GM18507 (cell line): Measurements from ENCODE around the gene RGL1.

ENCODE experiments used
- DNase-seq: peaks from one replicate; pipeline ENCODE4 v3.0.0; 2011; ENCODE audit warnings: low read depth; ENCODE audit not compliant: insufficient read length; ENCODE audit errors: extremely low spot score
- FAIRE-seq: peaks from 2 replicates; lab custom pipeline; 2011; peaks lifted over from hg19 to GRCh38; lab: Jason Lieb, UNC

The RGL1 gene

DNA sequence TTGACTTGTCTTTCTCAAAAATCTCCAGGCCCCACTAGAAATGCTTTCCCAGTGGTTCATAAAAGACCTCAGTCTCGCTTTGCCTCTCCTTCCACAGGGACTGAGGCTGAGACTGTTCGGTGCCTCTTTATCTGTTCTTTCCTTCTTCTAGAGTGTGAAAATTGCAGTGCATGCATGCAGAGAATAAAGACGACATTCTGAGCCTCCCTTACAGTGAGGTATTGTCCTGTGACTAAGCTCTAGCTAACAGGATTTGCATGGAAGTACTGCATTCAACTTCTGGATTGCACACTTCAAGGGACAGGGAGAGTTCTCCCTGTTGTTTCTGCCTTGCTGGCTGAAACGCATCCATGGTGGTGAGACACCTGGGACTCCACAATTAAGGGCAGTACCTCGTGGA is 163.5 kb downstream of the RGL1 start:
- no peak for DNase-seq

DNA sequence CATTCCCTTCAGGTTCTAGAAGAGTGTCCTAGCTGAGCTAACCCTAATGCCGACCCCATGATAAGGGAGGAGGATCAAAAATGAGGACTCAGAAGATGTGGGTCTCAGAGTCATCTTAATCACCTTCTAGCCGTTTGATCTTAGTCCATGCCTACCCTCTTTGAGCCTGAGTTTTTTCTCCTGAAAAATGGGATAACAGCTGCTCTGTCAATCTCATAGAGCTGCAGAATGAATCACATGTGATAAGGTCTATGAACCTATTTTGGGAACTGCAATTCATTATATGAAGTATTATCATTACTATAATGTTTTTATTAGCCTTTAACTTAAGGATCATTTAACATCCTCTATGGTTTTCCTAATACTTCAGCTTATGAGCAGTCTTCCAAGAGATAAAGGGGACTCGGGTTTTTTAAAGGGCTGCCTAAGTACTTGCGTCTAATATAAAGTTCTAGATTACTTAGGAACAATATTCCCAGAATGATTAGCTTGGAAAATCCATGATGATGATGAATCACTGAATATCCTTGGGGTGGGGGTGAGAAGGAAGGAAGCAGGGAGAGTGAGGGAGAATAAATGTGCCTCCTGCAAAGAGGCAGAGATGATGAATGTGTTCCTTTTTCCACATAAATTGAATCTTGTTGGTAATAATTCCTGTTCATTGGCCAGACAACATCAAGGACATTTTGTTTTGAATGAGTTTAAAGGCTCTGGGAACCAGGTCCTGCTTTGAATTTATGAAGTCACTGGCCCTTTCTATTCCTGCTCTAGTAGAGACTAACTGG is 165.8 kb downstream of the RGL1 start:
- no peak for DNase-seq
- FAIRE-seq, result no peak

More for the DNA sequence above, 163.5 kb downstream of the RGL1 start:
- FAIRE-seq, result no peak

DNA sequence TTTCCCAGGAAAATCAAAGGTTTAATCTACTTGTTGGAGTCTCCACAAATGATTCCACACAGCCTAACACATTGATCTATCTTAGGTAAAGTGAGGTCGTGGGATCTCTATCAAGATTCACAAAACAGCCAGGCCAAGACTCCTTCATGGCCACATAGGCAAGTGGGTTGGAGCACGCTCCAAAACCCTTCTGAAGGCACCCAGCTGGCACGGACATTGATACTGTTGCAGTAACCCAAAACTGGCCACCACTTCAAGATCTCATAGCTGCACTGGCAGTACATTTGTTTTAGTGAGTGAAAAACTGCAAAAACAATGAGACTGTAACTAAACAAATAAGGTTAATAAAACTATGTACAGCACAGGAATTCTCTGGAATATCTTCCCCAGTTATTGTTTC is 170.7 kb downstream of the RGL1 start:
- DNase-seq (no peak), FAIRE-seq (no peak)

DNA sequence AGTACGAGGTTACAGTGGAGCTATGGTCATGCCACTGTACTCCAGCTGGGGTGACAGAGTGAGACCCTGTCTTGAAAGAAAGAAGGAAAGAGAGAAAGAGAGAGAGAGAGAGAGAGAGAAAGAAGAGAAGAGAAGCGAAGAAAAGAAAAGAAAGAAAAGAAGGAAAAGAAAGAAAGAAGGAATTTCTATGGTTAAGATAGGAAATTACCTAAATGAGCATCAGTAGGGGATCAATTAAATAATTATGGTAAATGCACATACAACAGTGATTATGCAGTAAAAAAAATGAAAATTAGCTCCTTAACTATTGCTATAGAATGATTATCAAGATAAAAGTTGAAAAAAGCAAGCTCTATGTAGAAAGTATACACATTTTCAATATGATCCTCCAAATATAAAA is 172.8 kb downstream of the RGL1 start:
- no peak for FAIRE-seq

More for the DNA sequence above, 172.8 kb downstream of the RGL1 start:
- no peak for DNase-seq
